ENCODE measurements around the gene SV2C.

Gene SV2C

GRCh38 chr5:76125888-76126287, 42.7 kb downstream of the SV2C start:
- Mint-ChIP-seq H3K4me3 (no peak overlapping the region), H3K27me3 (peaks cover 13% of the 10 kb centered on the region), H3K36me3 (peaks cover 2% of the 10 kb centered on the region), H3K9me3 (ENCODE audit: low read depth) (no peaks in the 10 kb centered on the region), H3K4me1 (ENCODE audit: low read depth) (no peaks in the 10 kb centered on the region), H3K27ac (no peak overlapping the region)

- H3K27me3 Mint-ChIP-seq, result peaks cover 10% of the 10 kb centered on the region
- H3K36me3 Mint-ChIP-seq, result no peaks in the 10 kb centered on the region
- no peak overlapping the region for H3K27ac Mint-ChIP-seq
- no peak overlapping the region for H3K4me3 Mint-ChIP-seq
- no peaks in the 10 kb centered on the region for H3K4me1 Mint-ChIP-seq (ENCODE audit: low read depth)
- H3K9me3 Mint-ChIP-seq (ENCODE audit: low read depth), result no peaks in the 10 kb centered on the region
These were observed 50.8 kb downstream of the SV2C start for GRCh38 chr5:76134003-76134402.

GRCh38 chr5:76134646-76135045, 51.5 kb downstream of the SV2C start:
- Mint-ChIP-seq H3K27ac (no peak overlapping the region), H3K4me1 (ENCODE audit: low read depth) (no peaks in the 10 kb centered on the region), H3K4me3 (no peak overlapping the region), H3K9me3 (ENCODE audit: low read depth) (no peaks in the 10 kb centered on the region), H3K27me3 (peaks cover 14% of the 10 kb centered on the region), H3K36me3 (no peaks in the 10 kb centered on the region)

- Mint-ChIP-seq H3K36me3 (no peaks in the 10 kb centered on the region), H3K4me1 (ENCODE audit: low read depth) (no peaks in the 10 kb centered on the region), H3K27ac (no peak overlapping the region), H3K4me3 (no peak overlapping the region), H3K9me3 (ENCODE audit: low read depth) (no peaks in the 10 kb centered on the region), H3K27me3 (peaks cover 12% of the 10 kb centered on the region)
These were observed 54.8 kb downstream of the SV2C start for GRCh38 chr5:76137887-76138542.

- H3K27ac Mint-ChIP-seq, result no peak overlapping the region
- no peaks in the 10 kb centered on the region for H3K4me1 Mint-ChIP-seq (ENCODE audit: low read depth)
- no peaks in the 10 kb centered on the region for H3K36me3 Mint-ChIP-seq
- H3K9me3 Mint-ChIP-seq (ENCODE audit: low read depth), result no peaks in the 10 kb centered on the region
- H3K4me3 Mint-ChIP-seq, result no peak overlapping the region
- H3K27me3 Mint-ChIP-seq, result peaks cover 6% of the 10 kb centered on the region
These were observed 60.7 kb downstream of the SV2C start for GRCh38 chr5:76143884-76144283.

- Mint-ChIP-seq H3K4me1 (ENCODE audit: low read depth) (no peaks in the 10 kb centered on the region), H3K36me3 (no peaks in the 10 kb centered on the region), H3K9me3 (ENCODE audit: low read depth) (no peaks in the 10 kb centered on the region), H3K27ac (no peak overlapping the region), H3K27me3 (peaks cover 2% of the 10 kb centered on the region), H3K4me3 (no peak overlapping the region)
These were observed 61.5 kb downstream of the SV2C start for GRCh38 chr5:76144513-76145274.

- H3K27ac Mint-ChIP-seq, result no peak overlapping the region
- no peaks in the 10 kb centered on the region for H3K4me1 Mint-ChIP-seq (ENCODE audit: low read depth)
These were observed 62.8 kb downstream of the SV2C start for GRCh38 chr5:76145945-76146344.

GRCh38 chr5:76149636-76150035, 66.5 kb downstream of the SV2C start:
- Mint-ChIP-seq H3K27ac (no peak overlapping the region), H3K4me3 (no peak overlapping the region), H3K4me1 (ENCODE audit: low read depth) (no peaks in the 10 kb centered on the region), H3K36me3 (no peaks in the 10 kb centered on the region), H3K9me3 (ENCODE audit: low read depth) (no peaks in the 10 kb centered on the region), H3K27me3 (peaks cover 9% of the 10 kb centered on the region)

More at GRCh38 chr5:76145945-76146344, 62.8 kb downstream of the SV2C start:
- no peaks in the 10 kb centered on the region for H3K9me3 Mint-ChIP-seq (ENCODE audit: low read depth)
- no peak overlapping the region for H3K4me3 Mint-ChIP-seq
- H3K27me3 Mint-ChIP-seq, result peaks cover 2% of the 10 kb centered on the region
- no peaks in the 10 kb centered on the region for H3K36me3 Mint-ChIP-seq

GRCh38 chr5:76152161-76152560, 69.0 kb downstream of the SV2C start:
- H3K4me1 Mint-ChIP-seq (ENCODE audit: low read depth), result no peaks in the 10 kb centered on the region
- peaks cover under 1% of the 10 kb centered on the region for H3K36me3 Mint-ChIP-seq
- no peak overlapping the region for H3K4me3 Mint-ChIP-seq
- peaks cover 14% of the 10 kb centered on the region for H3K9me3 Mint-ChIP-seq (ENCODE audit: low read depth)
- H3K27me3 Mint-ChIP-seq, result peaks cover 9% of the 10 kb centered on the region
- H3K27ac Mint-ChIP-seq, result no peak overlapping the region

- no peak overlapping the region for H3K27ac Mint-ChIP-seq
- H3K4me1 Mint-ChIP-seq (ENCODE audit: low read depth), result no peaks in the 10 kb centered on the region
- H3K4me3 Mint-ChIP-seq, result no peak overlapping the region
- H3K27me3 Mint-ChIP-seq, result peaks cover 9% of the 10 kb centered on the region
- peaks cover 16% of the 10 kb centered on the region for H3K9me3 Mint-ChIP-seq (ENCODE audit: low read depth)
- H3K36me3 Mint-ChIP-seq, result peaks cover 2% of the 10 kb centered on the region
These were observed 69.5 kb downstream of the SV2C start for GRCh38 chr5:76152700-76153099.

- H3K9me3 Mint-ChIP-seq (ENCODE audit: low read depth), result peaks cover 16% of the 10 kb centered on the region
- H3K36me3 Mint-ChIP-seq, result peaks cover 2% of the 10 kb centered on the region
- no peak overlapping the region for H3K4me3 Mint-ChIP-seq
- H3K4me1 Mint-ChIP-seq (ENCODE audit: low read depth), result no peaks in the 10 kb centered on the region
- peaks cover 9% of the 10 kb centered on the region for H3K27me3 Mint-ChIP-seq
- no peak overlapping the region for H3K27ac Mint-ChIP-seq
These were observed 70.1 kb downstream of the SV2C start for GRCh38 chr5:76153271-76153670.

- Mint-ChIP-seq H3K27me3 (peaks cover 9% of the 10 kb centered on the region), H3K4me1 (ENCODE audit: low read depth) (no peaks in the 10 kb centered on the region), H3K4me3 (no peak overlapping the region), H3K9me3 (ENCODE audit: low read depth) (peaks cover 16% of the 10 kb centered on the region), H3K36me3 (peaks cover 2% of the 10 kb centered on the region), H3K27ac (no peak overlapping the region)
These were observed 71.0 kb downstream of the SV2C start for GRCh38 chr5:76154009-76154690.

- Mint-ChIP-seq H3K27ac (no peak overlapping the region), H3K9me3 (ENCODE audit: low read depth) (peaks cover 16% of the 10 kb centered on the region), H3K4me1 (ENCODE audit: low read depth) (no peaks in the 10 kb centered on the region), H3K36me3 (peaks cover 2% of the 10 kb centered on the region), H3K27me3 (peaks cover 9% of the 10 kb centered on the region), H3K4me3 (no peak overlapping the region)
These were observed 72.4 kb downstream of the SV2C start for GRCh38 chr5:76155536-76155935.

- peaks cover 11% of the 10 kb centered on the region for H3K27me3 Mint-ChIP-seq
- H3K36me3 Mint-ChIP-seq, result peaks cover under 1% of the 10 kb centered on the region
- peaks cover 5% of the 10 kb centered on the region for H3K9me3 Mint-ChIP-seq (ENCODE audit: low read depth)
- no peak overlapping the region for H3K4me3 Mint-ChIP-seq
- no peaks in the 10 kb centered on the region for H3K4me1 Mint-ChIP-seq (ENCODE audit: low read depth)
- no peak overlapping the region for H3K27ac Mint-ChIP-seq
These were observed 79.2 kb downstream of the SV2C start for GRCh38 chr5:76162335-76162734.

- H3K4me1 Mint-ChIP-seq (ENCODE audit: low read depth), result no peaks in the 10 kb centered on the region
These were observed 80.0 kb downstream of the SV2C start for GRCh38 chr5:76163111-76163628.

More at GRCh38 chr5:76163111-76163628, 80.0 kb downstream of the SV2C start:
- Mint-ChIP-seq H3K27ac (no peak overlapping the region), H3K9me3 (ENCODE audit: low read depth) (peaks cover 4% of the 10 kb centered on the region), H3K36me3 (no peaks in the 10 kb centered on the region), H3K27me3 (peaks cover 11% of the 10 kb centered on the region), H3K4me3 (no peak overlapping the region)

Measured in activated naive CD8-positive, alpha-beta T cell (primary cell).